GM18858 (cell line): ENCODE measurements around the gene PTPN22.
A peak's percentile ranks its signal among the peaks of the same experiment; 100 is the strongest.
"Not testable (repeated sequence)": the region's sequence is repeated elsewhere in the genome, so short reads cannot be mapped to it uniquely, and the experiment has no call there.

Source experiments
- ATAC-seq: cut with Tn5 transposase; IDR thresholded peaks from one replicate; pipeline ENCODE4 v1.9.1; 2021; ENCODE audit not compliant: unreplicated experiment

Gene PTPN22

DNA sequence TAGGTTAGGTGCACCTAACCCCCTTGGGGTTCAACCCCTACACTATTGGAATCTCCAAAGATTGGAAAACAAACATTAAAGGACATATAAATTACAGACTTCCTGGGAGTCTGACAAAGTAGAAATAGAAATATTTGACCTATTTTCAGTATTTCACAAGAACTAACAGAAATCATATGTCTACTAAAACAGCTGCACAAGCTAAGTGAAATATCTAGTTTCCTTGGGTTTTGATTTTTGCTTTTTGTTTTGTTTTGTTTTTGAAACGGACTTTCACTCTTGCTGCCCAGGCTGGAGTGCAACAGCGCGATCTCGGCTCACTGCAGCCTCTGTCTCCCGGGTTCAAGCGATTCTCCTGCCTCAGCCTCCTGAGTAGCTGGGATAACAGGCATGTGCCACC is 18.8 kb downstream of the PTPN22 start:
- not testable (repeated sequence) for ATAC-seq

DNA sequence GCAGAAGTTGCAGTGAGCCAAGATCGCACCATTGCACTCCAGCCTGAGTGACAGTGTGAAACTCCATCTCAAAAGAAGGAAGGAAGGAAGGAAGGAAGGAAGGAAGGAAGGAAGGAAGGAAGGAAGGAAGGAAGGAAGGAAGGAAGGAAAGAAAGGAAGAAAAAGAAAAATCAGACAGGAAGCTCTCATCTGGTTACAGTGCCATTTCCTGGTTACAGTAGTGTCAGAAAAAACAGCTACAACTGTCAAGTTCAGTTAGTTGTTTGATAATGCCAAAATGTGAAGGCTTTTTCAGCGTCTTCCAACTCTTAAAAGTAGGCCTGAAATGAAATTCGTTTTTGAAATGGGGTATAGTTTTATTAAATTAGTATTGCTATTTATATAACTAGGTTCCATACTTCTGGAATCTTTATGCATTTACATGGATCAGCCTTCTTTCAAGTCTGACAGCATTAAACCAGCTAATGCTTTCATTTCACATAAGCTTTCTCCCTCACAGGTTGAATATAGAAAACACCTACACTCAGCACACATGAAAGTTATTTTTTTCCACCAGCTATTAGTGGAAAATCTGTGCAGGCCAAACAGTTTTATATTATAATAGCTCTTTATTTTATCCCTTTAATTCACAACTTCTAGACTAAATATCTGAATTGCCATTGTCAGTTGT is 21.2 kb downstream of the PTPN22 start:
- ATAC-seq = no peak

DNA sequence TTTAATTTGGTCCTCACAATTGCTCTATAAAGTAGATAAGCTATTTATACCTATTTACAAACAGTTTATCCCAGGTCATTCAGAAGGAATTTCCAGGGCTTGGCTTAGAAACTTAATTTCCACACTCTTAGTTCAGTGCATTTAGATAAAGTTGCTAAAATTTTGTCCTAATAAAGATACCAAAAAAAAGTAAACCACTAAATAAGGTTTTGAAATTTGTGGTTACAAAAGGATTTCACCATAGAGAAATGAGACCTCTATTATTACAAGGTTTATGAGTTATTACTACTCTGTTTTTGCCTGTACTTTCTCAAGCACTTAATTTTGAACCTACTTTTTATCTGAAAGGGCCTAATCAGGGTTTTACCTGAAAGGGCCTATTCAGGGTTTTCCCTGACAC is 22.4 kb downstream of the PTPN22 start:
- no peak for ATAC-seq

DNA sequence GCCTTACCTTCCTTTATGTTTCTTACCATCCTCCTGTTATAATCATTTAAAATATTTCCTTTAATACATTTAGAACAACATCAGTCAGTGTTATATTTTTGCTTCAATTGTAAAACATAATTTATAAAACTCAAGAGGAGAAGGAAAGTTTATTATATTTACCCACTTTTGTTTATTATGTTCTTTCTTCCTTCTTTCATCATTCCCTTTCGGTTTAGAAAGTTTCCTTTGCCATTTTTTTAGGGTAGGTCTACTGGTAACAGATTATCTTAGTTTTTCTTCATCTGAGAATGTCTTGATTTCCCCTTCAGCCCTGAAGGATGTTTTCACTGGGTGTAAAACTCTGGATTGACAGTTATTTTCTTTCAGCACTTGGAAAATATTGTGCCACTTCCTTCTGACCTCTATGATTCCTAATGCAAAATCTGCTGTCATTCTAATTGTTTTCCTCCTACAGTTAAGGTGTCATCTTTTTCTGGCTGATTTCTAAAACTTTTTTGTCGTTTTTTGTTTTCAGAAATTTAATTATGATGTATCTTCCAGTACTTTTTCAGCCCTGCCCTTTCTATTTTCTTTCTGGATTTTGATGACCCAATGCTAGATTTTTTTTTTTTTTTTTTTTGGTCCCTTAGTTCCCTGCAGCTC is 25.0 kb downstream of the PTPN22 start:
- no peak for ATAC-seq

DNA sequence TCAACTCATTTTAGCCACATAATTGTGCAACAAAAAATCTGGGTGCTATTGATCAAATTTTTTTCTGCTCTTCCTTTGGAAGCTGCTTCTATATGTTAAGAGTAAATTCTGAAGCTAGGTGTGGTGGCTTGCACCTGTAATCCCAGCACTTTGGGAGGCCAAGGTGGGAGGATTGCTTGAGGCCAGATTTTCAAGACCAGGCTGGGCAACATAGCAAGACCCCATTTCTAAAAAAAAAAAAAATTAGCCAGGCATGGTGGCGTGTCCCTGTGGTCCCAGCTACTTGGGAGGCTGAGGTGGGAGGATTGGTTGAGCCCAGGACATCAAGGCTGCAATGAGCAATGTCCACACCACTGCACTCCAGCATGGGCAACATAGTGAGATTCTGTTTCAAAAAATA is 35.0 kb downstream of the PTPN22 start:
- no peak for ATAC-seq

DNA sequence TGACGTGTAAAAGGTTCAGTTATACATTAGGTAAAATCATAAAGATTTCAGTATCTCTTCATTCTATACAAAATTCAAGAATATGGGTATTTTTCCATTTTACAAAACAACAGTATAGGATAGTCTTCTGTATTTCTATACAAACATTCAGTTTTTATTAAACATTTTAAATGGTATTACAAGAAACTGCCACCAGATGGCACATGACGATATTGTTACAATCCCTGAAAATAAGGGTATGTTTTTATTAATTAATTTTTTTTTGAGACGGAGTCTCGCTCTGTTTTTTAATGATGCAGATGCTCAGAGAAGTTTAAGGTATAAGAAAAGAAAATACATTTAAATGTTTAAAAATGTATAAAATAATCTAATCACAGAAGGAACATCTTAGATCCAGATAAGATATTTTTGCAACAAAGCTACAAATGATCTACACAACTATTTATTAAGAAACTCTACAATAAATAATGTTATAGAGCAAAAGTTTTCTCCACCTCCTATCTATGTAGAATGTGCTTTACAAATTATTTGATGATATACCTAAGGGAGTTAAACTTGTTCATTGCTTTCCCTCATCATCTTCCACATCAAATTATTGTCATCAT is 35.7 kb downstream of the PTPN22 start:
- no peak for ATAC-seq

DNA sequence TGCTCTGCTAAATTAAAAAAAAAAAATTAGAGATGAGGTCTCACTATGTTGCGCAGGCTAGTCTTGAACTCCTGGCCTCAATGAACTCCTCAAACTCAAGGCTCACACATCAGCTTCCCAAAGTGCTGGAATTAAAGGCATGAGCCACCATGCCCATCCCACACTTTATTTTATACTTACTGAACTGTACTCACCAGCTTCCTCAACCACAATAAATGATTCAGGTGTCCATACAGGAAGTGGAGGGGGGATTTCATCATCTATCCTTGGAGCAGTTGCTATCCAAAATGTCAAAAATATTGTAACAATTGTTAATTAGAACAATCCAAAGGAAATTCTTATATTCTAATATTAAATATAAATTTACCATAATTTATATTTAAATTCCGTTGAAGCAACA is 36.8 kb downstream of the PTPN22 start:
- ATAC-seq = no peak

DNA sequence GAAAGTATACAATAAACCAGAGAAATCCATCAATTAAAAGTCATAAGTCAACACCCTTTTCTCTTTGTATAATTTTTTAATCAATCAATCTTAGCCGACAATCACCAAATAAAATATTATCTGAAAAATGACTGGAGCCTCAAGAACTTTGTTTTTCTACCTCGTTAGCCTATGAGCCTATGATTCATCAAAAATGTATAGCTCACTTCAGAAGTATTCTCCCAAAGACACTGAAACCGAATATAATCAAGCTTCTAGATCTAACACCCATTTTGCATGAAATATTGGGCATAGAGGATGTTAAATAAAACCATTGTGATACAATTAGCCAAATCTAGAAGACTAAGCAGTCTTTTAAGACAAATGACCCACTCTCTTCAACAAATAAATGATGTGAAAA is 41.5 kb downstream of the PTPN22 start:
- no peak for ATAC-seq

DNA sequence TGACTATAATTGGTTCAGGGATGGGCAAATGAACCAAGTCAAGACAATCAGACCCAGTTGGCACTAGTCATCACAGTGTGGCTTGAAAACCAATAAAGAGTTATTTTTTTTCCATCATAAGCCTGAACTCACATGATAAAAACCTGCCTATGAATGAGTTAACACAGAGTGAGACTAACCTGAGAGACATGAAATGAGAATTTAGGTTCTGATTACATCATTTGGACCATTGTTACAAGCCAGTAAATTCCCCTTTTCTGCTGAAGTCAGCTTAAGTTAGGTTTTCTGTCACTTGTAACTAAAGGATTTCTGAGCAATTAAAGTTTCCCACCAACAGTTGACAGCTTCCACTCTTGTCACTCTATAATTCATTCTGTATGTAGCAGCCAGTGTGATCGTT is 49.6 kb downstream of the PTPN22 start:
- no peak for ATAC-seq

DNA sequence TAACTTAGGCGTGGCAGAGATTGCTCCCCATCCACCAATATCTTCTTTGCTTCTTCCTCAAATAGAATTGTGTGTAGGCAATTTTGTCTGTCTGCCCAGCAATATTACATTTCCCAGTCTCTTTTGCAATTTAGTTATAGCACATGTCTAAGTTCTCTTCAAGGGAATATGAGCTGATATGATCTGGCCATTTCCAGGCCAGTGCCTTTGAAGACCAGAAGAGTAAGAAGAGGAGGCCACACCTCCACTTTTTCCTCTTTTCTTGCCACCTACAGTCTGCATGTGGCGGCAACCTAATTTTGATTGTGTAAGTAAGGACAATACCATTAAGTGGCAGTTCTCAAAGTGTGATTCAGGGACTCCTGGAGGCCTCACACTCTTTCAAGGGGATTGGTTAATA is 52.9 kb downstream of the PTPN22 start:
- no peak for ATAC-seq

DNA sequence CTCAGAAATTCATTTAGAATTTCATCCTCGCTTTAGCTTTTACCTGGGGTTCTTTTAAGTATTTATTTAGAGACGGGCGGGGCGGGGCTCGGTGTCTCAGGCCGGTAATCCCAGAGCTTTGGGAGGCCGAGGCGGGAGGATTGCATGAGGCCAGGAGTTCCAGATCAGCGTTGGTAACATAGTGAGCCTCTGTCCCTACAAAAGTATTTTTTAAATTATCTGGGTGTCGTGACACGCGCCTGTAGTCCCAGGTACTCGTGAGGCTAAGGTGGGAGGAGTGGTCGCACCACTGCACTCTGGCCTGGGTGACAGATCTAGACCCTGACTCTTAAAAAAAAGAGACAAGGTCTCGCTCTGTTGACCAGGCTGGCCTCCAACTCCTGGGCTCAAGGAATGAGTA is 58.3 kb downstream of the PTPN22 start:
- ATAC-seq = no peak

DNA sequence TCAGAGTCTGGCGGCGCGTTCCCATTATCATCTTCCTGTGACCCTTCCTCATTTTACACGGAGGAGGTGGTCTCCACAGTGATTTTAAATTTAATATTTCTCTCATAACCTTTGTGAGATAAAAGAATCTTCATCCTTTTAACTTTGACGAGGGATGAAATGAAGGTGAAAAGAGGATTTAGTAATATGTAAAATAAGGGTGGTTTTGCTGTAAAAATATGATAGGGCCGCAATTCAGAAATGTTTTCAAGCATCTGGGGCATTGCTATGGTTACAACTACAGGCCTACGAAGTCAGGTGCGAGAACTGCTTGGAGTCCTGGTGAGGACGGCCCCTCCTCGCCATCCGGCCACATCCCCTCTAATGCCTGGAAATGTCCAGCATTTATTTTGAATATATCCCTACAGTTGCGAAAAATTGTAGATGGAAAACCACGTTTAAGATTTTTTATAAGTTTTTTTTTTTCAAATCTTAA is 58.8 kb downstream of the PTPN22 start:
- ATAC-seq = no peak

DNA sequence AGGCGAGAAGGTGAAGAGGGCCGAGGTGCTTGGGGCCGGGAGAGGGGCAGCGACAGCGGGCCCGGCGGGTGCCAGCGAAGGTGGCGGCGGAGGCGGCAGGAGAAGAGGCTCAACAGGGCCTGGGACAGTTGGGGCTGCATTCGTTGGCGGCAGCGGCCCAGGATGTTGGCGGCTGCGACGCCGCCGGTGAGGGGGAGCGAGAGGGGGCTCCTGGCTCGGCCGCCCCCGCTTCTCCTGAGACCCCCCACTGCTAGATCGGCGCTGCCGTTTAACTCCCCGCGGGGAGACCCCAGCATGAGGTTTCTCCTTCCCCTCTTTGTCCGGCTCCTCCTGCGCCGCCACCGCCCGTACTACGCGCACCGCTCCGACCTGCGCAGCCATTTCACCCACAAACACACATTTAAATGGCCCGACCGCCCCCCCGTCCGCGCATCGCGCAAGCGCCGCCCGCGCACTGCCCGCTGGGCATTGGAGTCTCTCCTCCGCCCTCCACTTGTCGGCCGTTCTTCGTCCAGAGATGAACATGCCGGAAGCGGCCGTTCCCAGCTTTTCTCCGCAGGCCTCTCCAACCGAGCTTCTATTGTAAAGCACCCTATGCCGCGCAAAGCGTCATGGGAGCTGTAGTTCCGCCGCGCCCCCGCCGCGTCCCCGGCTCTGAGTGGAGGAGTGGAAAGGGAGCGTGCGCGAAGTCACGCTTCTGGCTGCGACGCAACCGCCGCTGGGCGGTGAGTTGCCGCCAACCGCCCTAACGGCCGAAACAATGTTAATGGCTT is 59.4 kb downstream of the PTPN22 start, which contains the start of gene RSBN1:
Gene RSBN1, minus strand, starts transcription at position 589 of the 773 bp plus-strand sequence. Its CDS starts 64 bp downstream, at position 525.
- ATAC-seq = peak; percentile 86

DNA sequence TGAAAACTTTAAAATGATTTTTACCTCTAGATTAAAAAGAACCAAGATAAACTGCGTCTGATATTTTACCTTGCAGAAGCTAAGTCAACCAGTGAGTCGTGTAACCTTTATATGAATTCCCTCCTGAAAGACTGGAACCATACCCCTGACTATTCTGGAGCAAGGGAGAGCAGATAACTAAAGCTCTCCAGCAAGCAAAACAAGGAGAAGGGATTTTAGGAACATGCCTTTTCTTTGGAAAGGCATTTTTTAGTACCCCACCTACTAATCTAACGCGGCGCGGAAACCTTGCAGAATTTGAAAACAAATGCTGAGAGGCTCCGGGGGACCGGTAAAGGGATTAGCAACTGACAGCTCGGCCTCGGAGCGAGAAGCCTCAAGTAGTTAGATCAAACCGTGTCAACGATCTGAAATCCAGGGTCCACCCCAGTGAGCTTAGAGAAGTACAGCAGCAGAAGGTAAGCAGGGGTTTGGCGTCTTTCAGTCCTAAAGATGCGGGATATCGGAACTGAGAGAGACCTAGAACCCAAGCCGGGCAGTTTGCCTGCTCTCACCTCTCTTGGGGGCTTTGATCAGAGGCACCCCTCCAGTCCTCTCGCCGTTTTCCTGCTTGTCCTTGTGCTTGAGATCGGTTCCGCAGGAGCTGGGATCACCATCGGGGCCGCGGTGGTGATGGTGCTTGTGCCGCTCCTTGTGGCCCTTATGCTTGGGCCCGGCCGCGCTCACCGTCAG is 60.2 kb downstream of the PTPN22 start:
- peak; percentile 3 for ATAC-seq

DNA sequence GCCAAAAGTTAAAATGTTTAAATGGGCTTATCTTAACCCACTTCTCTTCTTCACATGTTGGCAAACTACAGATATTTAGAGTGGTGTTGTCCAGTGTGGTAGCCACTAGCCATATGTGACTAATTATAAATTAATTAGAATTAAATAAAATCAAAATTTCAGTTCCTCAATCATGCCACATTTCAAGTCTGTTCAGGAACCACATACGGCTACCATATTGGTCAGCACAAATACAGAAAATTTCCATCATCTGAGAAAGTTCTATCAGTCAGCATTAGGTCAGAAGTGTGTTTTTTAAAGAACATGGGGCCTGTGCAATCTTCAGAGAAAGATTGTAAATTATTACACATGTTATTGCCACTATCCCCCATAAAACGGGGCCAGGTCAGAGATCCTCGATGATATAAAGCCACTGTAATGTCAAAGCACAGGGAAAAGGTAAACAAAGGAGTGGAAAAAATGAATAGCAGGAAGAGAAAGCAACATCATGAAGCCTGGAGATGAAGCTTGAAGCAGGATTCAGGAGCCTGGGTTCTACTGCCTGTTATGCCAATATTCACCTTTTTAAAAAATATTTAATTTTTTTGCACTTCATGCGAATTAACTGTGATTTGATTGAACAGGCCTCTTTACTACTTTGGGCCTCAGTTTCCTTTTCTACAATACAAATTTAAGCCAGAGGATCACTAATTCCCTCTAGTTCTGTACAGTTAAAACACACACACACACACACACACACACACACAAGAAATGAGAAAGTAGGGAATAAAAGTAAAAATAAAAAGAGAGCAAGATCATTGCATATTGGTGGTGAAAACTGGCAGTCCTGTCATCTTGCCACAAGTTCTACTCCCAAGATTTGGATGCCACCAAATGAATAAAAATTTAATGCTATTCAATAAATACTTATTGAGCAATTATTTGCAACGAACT is 61.6 kb downstream of the PTPN22 start:
- ATAC-seq = no peak

DNA sequence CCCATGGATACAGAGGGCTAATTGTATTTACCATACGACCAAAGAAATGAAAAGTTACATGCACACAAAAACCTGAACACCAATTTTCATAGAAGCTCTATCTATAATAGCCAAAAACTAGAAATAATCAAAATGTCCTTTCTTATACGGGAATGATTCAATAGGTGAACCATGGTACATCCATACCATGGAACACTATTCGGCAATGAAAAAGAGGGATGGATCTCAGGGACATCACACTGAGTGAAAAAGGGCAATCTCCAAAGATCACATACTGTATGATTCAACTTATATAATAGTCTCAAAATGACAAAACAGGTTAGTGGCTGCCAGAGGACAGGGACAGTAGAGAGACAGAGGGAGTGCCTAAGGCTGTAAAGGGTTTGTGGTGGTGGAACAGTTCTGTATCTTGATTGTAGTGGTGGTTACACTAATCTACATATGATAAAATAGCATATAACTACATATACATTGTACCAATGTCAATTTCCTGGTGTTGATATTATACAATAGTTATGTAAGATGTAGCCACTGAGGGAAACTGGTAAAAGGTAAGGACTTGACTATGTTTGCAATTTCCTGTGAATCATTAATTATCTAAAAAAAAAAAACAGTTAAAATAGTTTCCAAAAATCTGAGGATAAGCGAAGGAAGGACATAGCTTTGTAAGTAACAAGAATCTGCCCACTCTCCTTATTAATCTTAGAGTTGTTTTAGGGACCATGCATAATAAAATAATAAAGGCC is 62.9 kb downstream of the PTPN22 start:
- ATAC-seq = no peak

DNA sequence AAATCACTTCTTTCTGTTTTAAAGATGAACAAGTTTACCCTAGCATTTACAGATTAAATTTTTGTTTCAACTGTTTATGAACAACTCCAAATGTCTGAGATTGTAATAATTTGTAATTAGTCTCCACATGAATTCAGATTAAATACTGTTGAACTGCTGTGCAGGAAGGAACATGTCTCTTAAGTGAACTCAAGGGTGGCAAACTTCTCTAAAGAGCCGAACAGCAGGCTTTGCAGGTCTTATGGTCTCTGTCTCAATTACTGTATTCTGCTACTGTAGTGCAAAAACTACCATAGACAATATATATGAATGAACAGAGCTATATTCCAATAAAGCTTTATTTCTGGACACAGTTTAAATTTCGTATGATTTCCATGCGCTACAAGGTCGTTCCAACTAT is 65.9 kb downstream of the PTPN22 start:
- no peak for ATAC-seq

DNA sequence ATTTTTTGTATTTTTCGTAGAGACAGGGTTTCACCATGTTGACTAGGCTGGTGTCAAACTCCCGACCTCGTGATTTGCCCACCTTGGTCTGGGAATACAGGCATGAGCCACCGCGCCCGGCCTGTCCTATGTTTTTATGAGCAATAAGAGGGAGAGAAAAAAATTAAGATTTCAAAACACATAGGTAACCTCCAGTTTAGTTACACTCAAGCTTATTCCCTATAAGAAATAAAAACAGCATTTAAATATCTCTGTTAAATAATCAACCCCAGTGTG is 66.3 kb downstream of the PTPN22 start:
- no peak for ATAC-seq
